Measurements from ENCODE around the gene ZNF77.

- no peak for TF ChIP-seq EP300 (IDR thresholded peaks at IDR 0.05)
- TF ChIP-seq, protein P1, sequence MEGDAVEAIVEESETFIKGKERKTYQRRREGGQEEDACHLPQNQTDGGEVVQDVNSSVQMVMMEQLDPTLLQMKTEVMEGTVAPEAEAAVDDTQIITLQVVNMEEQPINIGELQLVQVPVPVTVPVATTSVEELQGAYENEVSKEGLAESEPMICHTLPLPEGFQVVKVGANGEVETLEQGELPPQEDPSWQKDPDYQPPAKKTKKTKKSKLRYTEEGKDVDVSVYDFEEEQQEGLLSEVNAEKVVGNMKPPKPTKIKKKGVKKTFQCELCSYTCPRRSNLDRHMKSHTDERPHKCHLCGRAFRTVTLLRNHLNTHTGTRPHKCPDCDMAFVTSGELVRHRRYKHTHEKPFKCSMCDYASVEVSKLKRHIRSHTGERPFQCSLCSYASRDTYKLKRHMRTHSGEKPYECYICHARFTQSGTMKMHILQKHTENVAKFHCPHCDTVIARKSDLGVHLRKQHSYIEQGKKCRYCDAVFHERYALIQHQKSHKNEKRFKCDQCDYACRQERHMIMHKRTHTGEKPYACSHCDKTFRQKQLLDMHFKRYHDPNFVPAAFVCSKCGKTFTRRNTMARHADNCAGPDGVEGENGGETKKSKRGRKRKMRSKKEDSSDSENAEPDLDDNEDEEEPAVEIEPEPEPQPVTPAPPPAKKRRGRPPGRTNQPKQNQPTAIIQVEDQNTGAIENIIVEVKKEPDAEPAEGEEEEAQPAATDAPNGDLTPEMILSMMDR (IDR thresholded peaks at IDR 0.05) = no peak
Observed at GRCh38 chr19:2885736-2886135, 59.0 kb downstream of the ZNF77 start.

All from ovary (tissue), 3 donors.